HepG2 (cell line): ENCODE data around the gene TPX2. TPM values are rescaled to one million over a fixed set of nuclear protein-coding genes. Genes with fewer than 3 reads are reported as not detected.

Source experiments
- BRF2 ChIP-seq: sonication (generic); formaldehyde crosslinking; IDR thresholded peaks from 2 replicates; pipeline ENCODE4 v1.8.1; 2022; ENCODE audit warnings: mild to moderate bottlenecking, missing genetic modification reagents
- CC2D1A ChIP-seq: sonication (generic); formaldehyde crosslinking; IDR thresholded peaks from 2 replicates; pipeline ENCODE4 v1.8.1; 2023; ENCODE audit warnings: mild to moderate bottlenecking, missing genetic modification reagents
- CEBPG ChIP-seq: IDR thresholded peaks from 2 replicates; pipeline ENCODE4 v1.6.1; 2016
- HDAC1 ChIP-seq: sonication (generic); formaldehyde crosslinking; IDR thresholded peaks from 2 replicates; pipeline ENCODE4 v1.5.1; 2020; ENCODE audit warnings: mild to moderate bottlenecking, missing genetic modification reagents
- KDM5B ChIP-seq: sonication (generic); formaldehyde crosslinking; IDR thresholded peaks from 2 replicates; pipeline ENCODE4 v1.4.0; 2020; ENCODE audit warnings: missing genetic modification reagents, mild to moderate bottlenecking, borderline replicate concordance
- MBD4 ChIP-seq: IDR thresholded peaks from 2 replicates; pipeline ENCODE4 v1.6.1; 2012; ENCODE audit warnings: low read length, inconsistent platforms, borderline replicate concordance
- MTF2 ChIP-seq: sonication (generic); formaldehyde crosslinking; IDR thresholded peaks from 2 replicates; pipeline ENCODE4 v1.5.0; 2020; ENCODE audit warnings: missing genetic modification reagents, borderline replicate concordance
- NCOA2 ChIP-seq: sonication (generic); formaldehyde crosslinking; IDR thresholded peaks from 2 replicates; pipeline ENCODE4 v1.8.0; 2022; ENCODE audit warnings: inconsistent platforms
- RBAK ChIP-seq: sonication (generic); formaldehyde crosslinking; IDR thresholded peaks from 2 replicates; pipeline ENCODE4 v1.5.1; 2020; ENCODE audit warnings: mild to moderate bottlenecking, missing genetic modification reagents
- SAFB2 ChIP-seq: sonication (generic); formaldehyde crosslinking; IDR thresholded peaks from 2 replicates; pipeline ENCODE4 v1.5.1; 2020; ENCODE audit warnings: missing genetic modification reagents, low read depth, mild to moderate bottlenecking, borderline replicate concordance
- SAP130 ChIP-seq: IDR thresholded peaks from 2 replicates; pipeline ENCODE4 v1.6.1; 2016; ENCODE audit warnings: low read depth
- TFE3 ChIP-seq: IDR thresholded peaks from 2 replicates; pipeline ENCODE4 v1.6.1; 2016
- TGIF2 ChIP-seq: IDR thresholded peaks from 2 replicates; pipeline ENCODE4 v1.6.1; 2016; ENCODE audit warnings: control low read depth, missing compliant biosample characterization
- YEATS4 ChIP-seq: sonication (generic); formaldehyde crosslinking; IDR thresholded peaks from 2 replicates; pipeline ENCODE4 v1.4.0; 2020; ENCODE audit warnings: missing genetic modification reagents, borderline replicate concordance
- ZNF24 ChIP-seq: fragments of 450-650 bp; IDR thresholded peaks from 2 replicates; pipeline ENCODE4 v1.6.1; 2017; ENCODE audit warnings: antibody characterized with exemption, mild to moderate bottlenecking
- ZNF644 ChIP-seq: IDR thresholded peaks from 2 replicates; pipeline ENCODE4 v1.6.1; 2016; ENCODE audit warnings: low read depth
- ZNF770 ChIP-seq: sonication (generic); formaldehyde crosslinking; IDR thresholded peaks from 2 replicates; pipeline ENCODE4 v1.5.0; 2020; ENCODE audit warnings: mild to moderate bottlenecking, missing genetic modification reagents
- ZNF83 ChIP-seq: sonication (generic); formaldehyde crosslinking; IDR thresholded peaks from 2 replicates; pipeline ENCODE4 v1.4.0; 2020; ENCODE audit warnings: missing genetic modification reagents, mild to moderate bottlenecking, borderline replicate concordance
- polyA plus RNA-seq, 8 experiments: library from polyadenylated mRNA; depleted of rRNA in 3 of 8; stranded (reverse) in 7 of 8; unstranded in 1 of 8; fragments of >200 nt; fragmentation: Illumina TruSeq in 4 of 8; extraction: Trizol in 4 of 8; gene quantifications; 2 replicates each; pipeline versions ENCODE4 v1.2.1 to v1.2.3, GENCODE V29; 2011 to 2016; ENCODE audit warnings: low read depth in 4 of 8, missing spikeins in 1 of 8, mixed read lengths in 1 of 8; ENCODE audit not compliant: insufficient read depth in 1 of 8
- total RNA-seq, 5 experiments: library from RNA; depleted of rRNA; stranded (reverse); fragments of >200 nt; fragmentation: Illumina TruSeq; extraction: Trizol; gene quantifications; 2 replicates each; pipeline ENCODE4 v1.2.3, GENCODE V29; 2016; ENCODE audit warnings: low read depth in 1 of 5
- TF ChIP-seq, protein P1 (sequence below): IDR thresholded peaks from 2 replicates; pipeline ENCODE4 v1.6.1; 2012; ENCODE audit warnings: inconsistent platforms
- TF ChIP-seq, protein P2 (sequence below): IDR thresholded peaks from 2 replicates; pipeline ENCODE4 v1.6.1; 2016; ENCODE audit warnings: missing genetic modification reagents, missing compliant biosample characterization
- TF ChIP-seq, protein P3 (sequence below): IDR thresholded peaks from 2 replicates; pipeline ENCODE4 v1.4.0; 2020; ENCODE audit warnings: mild to moderate bottlenecking, missing genetic modification reagents

TPX2 gene
- total and polyA plus RNA-seq, 2 of the 13 experiments (the other 11 are each of a cell fraction or from before 2014, with no cell fraction given) = 34.3 to 124 TPM

DNA sequence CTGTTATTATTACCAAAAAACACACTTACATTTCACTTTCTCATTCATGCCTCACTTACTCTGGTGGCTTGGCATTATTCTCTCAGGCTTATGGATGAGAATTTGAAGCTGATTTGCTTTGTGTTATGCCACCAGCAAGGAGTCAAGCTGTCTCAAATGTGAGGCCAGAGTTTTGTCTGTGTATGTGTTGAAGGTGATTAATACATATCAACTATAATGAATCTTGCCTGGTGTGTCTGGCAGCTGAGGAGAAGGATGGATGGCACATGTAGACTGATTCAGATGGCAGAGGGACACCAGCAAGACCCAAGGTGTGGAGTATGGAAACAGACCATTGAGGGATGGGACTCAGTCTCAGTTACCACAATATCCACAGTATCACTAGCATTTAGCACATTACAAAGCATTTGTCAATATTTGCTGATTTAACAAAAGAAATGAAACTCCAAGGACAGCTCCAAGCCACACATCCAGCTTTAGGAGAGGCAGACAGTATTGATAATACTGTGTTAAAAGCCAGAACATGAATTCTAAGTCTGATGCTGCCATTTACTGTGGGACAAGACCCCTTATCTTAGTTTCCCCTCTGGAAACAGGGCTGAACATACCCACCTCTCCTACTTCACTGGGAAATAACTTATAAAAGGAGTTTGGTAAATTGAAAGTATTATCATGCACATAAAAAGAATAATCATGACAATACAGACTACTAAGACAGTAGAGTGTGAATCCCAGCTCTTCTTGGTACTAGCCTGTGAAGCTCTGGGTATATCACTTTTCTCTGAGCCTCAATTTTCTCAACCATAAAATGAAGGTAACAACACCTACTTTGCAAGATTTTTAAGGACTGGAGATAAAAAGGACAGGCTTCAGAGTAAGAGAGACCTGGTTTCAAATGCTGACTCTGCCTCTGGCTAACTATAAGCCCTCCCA, 27.6 kb upstream of the TPX2 start (continued):
- TF ChIP-seq ZNF83 = no peak
- TF ChIP-seq BRF2 (CRISPR knock-in tag) = no peak
- TF ChIP-seq, protein P1, sequence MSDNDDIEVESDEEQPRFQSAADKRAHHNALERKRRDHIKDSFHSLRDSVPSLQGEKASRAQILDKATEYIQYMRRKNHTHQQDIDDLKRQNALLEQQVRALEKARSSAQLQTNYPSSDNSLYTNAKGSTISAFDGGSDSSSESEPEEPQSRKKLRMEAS = no peak; the same call in 1 of the 2 replicates
- peak; percentile 73 for TF ChIP-seq SAP130
- TF ChIP-seq RBAK (CRISPR knock-in tag) = no peak
- TF ChIP-seq NCOA2 (CRISPR knock-in tag) = peak; percentile 85
- TF ChIP-seq CC2D1A = no peak
- 0 out of 2 replicates have a peak, but pooled peaks have one; percentile 12 for TF ChIP-seq YEATS4 (CRISPR knock-in tag)
- no peak for TF ChIP-seq MTF2 (CRISPR knock-in tag)
- TF ChIP-seq MBD4 = no peak
- TF ChIP-seq TGIF2 (CRISPR knock-in tag) = peak; percentile 69; the same call in 1 of the 2 replicates
- TF ChIP-seq, protein P2, sequence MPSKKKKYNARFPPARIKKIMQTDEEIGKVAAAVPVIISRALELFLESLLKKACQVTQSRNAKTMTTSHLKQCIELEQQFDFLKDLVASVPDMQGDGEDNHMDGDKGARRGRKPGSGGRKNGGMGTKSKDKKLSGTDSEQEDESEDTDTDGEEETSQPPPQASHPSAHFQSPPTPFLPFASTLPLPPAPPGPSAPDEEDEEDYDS (CRISPR knock-in tag) = no peak; the same call in 1 of the 2 replicates
- peak; percentile 48; the same call in 1 of the 2 replicates for TF ChIP-seq TFE3 (CRISPR knock-in tag)
- TF ChIP-seq KDM5B (CRISPR knock-in tag) = no peak
- 0 out of 2 replicates have a peak, but pooled peaks have one; percentile 56 for TF ChIP-seq ZNF644 (CRISPR knock-in tag)
- TF ChIP-seq HDAC1 (CRISPR knock-in tag) = peak; percentile 43
- no peak for TF ChIP-seq ZNF770 (CRISPR knock-in tag)
- TF ChIP-seq, protein P3, sequence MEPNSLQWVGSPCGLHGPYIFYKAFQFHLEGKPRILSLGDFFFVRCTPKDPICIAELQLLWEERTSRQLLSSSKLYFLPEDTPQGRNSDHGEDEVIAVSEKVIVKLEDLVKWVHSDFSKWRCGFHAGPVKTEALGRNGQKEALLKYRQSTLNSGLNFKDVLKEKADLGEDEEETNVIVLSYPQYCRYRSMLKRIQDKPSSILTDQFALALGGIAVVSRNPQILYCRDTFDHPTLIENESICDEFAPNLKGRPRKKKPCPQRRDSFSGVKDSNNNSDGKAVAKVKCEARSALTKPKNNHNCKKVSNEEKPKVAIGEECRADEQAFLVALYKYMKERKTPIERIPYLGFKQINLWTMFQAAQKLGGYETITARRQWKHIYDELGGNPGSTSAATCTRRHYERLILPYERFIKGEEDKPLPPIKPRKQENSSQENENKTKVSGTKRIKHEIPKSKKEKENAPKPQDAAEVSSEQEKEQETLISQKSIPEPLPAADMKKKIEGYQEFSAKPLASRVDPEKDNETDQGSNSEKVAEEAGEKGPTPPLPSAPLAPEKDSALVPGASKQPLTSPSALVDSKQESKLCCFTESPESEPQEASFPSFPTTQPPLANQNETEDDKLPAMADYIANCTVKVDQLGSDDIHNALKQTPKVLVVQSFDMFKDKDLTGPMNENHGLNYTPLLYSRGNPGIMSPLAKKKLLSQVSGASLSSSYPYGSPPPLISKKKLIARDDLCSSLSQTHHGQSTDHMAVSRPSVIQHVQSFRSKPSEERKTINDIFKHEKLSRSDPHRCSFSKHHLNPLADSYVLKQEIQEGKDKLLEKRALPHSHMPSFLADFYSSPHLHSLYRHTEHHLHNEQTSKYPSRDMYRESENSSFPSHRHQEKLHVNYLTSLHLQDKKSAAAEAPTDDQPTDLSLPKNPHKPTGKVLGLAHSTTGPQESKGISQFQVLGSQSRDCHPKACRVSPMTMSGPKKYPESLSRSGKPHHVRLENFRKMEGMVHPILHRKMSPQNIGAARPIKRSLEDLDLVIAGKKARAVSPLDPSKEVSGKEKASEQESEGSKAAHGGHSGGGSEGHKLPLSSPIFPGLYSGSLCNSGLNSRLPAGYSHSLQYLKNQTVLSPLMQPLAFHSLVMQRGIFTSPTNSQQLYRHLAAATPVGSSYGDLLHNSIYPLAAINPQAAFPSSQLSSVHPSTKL (CRISPR knock-in tag) = peak; percentile 91
- peak; percentile 83; the same call in 1 of the 2 replicates for TF ChIP-seq ZNF24
- TF ChIP-seq SAFB2 = no peak
- peak; percentile 52 for TF ChIP-seq CEBPG (CRISPR knock-in tag)
